Measurements from ENCODE around the gene MTA2. TPM values are rescaled to one million over a fixed set of nuclear protein-coding genes. Genes with fewer than 3 reads are reported as not detected.

Gene MTA2
- total and polyA plus RNA-seq, 2 donors (not counting 1 experiment from before 2014, with no cell fraction given) = 37.2 to 139 TPM

GRCh38 chr11:62603072-62603408 lies 1.4 kb upstream of the MTA2 start:
- Histone ChIP-seq H3K79me2 (ENCODE audit: control insufficient read depth, insufficient read depth, low read length) (peaks cover 52% of the 10 kb centered on the region), H3K4me2 (replicated peaks; ENCODE audit: low read depth, low read length, poor library complexity, severe bottlenecking) (peak overlapping the region; percentile 94), H3K4me1 (ENCODE audit: control insufficient read depth in 2 of 2, insufficient read depth in 2 of 2, low read length in 2 of 2) (peaks cover 24 to 48% of the 10 kb centered on the region in 2 donors), H3K4me3 (ENCODE audit: control extremely low read depth in 1 of 5, extremely low read depth in 1 of 5, insufficient read depth in 1 of 5, low read depth in 2 of 5, low read length in 4 of 5) (peak overlapping the region in 1 of 5 experiments; percentile 88), H3K9ac (ENCODE audit: low read length) (no peak overlapping the region), H3K27ac (ENCODE audit: low read length in 2 of 2) (no peak overlapping the region), H3K36me3 (replicated peaks in 1 of 2; ENCODE audit: control extremely low read depth in 1 of 2, control insufficient read depth in 1 of 2, extremely low read depth in 1 of 2, insufficient read depth in 2 of 2, low read length in 1 of 2) (peaks cover 0 to 39% of the 10 kb centered on the region in 2 experiments), H2AFZ (ENCODE audit: insufficient read depth, low read depth, low read length, poor library complexity, severe bottlenecking) (no peak overlapping the region), H3K9me3 (ENCODE audit: control extremely low read depth in 1 of 3, control insufficient read depth in 2 of 3, insufficient read depth in 1 of 3, low read length in 2 of 3) (peaks cover 0 to 3% (median 0%) of the 10 kb centered on the region in 3 donors), H3K27me3 (replicated peaks in 1 of 4; ENCODE audit: control extremely low read depth in 1 of 4, control insufficient read depth in 3 of 4, insufficient read depth in 4 of 4, low read length in 3 of 4) (no peaks in the 10 kb centered on the region), H4K20me1 (ENCODE audit: control insufficient read depth, insufficient read depth, low read length, poor library complexity, severe bottlenecking) (peaks cover 7% of the 10 kb centered on the region)
- CTCF ChIA-PET = interaction anchor here (0.6 to 2.5 kb wide), 3 partner anchors 11 to 90 kb away, joined by 3 to 13 read pairs (median 3); partner anchors contain the start of genes LBHD1, TUT1 and UQCC3
- Mint-ChIP-seq H3K9me3 (ENCODE audit: insufficient read depth) (no peaks in the 10 kb centered on the region), H3K4me3 (peak overlapping the region; percentile 97), H3K27ac (peak overlapping the region; percentile 82), H3K27me3 (no peaks in the 10 kb centered on the region), H3K4me1 (peaks cover 51% of the 10 kb centered on the region)
- no peak for DNase-seq
- no peak for ATAC-seq (ENCODE audit: low read depth)
- intact Hi-C loops (cut with micrococcal nuclease) = no loop called here
- no peak for TF ChIP-seq EZH2 (IDR thresholded peaks at IDR 0.05; ENCODE audit: borderline replicate concordance, insufficient read depth, low read depth, low read length, poor library complexity, severe bottlenecking)
- TF ChIP-seq, protein P1, sequence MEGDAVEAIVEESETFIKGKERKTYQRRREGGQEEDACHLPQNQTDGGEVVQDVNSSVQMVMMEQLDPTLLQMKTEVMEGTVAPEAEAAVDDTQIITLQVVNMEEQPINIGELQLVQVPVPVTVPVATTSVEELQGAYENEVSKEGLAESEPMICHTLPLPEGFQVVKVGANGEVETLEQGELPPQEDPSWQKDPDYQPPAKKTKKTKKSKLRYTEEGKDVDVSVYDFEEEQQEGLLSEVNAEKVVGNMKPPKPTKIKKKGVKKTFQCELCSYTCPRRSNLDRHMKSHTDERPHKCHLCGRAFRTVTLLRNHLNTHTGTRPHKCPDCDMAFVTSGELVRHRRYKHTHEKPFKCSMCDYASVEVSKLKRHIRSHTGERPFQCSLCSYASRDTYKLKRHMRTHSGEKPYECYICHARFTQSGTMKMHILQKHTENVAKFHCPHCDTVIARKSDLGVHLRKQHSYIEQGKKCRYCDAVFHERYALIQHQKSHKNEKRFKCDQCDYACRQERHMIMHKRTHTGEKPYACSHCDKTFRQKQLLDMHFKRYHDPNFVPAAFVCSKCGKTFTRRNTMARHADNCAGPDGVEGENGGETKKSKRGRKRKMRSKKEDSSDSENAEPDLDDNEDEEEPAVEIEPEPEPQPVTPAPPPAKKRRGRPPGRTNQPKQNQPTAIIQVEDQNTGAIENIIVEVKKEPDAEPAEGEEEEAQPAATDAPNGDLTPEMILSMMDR (IDR thresholded peaks at IDR 0.05) = no peak
- POLR2A ChIA-PET = interaction anchor here (0.5 to 3.1 kb wide), 5 partner anchors 11 to 238 kb away, joined by 3 to 18 read pairs (median 4); partner anchors contain the start of gene TUT1
- WGBS (ENCODE audit: insufficient coverage) = over 99% methylated on average over 12 of the region's 13 CpGs

Data from B cell (primary cell).